ENCODE results near the gene FAU. TPM values are rescaled to one million over a fixed set of nuclear protein-coding genes. Genes with fewer than 3 reads are reported as not detected.
A peak's percentile ranks its signal among the peaks of the same experiment; 100 is the strongest.
"Not testable (repeated sequence)": the region's sequence is repeated elsewhere in the genome, so short reads cannot be mapped to it uniquely, and the experiment has no call there.

FAU gene
- total and polyA plus RNA-seq, 2 donors = 1,067 to 1,132 TPM

GRCh38 chr11:65127473-65128181 lies 5.7 kb upstream of the FAU start:
- Histone ChIP-seq H3K9me3 (ENCODE audit: control insufficient read depth in 2 of 2, insufficient read depth in 1 of 2, low read length in 1 of 2) (no peaks in the 10 kb centered on the region), H3K36me3 (ENCODE audit: control insufficient read depth in 2 of 2, insufficient read depth in 2 of 2, low read length in 1 of 2) (peaks cover 82 to 85% of the 10 kb centered on the region in 2 donors), H3K4me1 (ENCODE audit: control insufficient read depth in 2 of 2, insufficient read depth in 2 of 2, low read length in 2 of 2) (peaks cover 5 to 12% of the 10 kb centered on the region in 2 donors), H3K27me3 (ENCODE audit: control insufficient read depth in 2 of 2, insufficient read depth in 1 of 2, low read length in 1 of 2) (no peaks in the 10 kb centered on the region), H3K4me3 (ENCODE audit: low read length in 2 of 2) (no peak overlapping the region), H3K27ac (ENCODE audit: low read depth in 1 of 2, low read length in 1 of 2) (no peak overlapping the region)
- no peak for DNase-seq (ENCODE audit: low read depth in 6 of 9, low spot score in 9 of 9)
- WGBS = 97% methylated on average over 12 of the region's 12 CpGs

GRCh38 chr11:65126624-65127274 lies 4.8 kb upstream of the FAU start:
- Histone ChIP-seq H3K27ac (ENCODE audit: low read depth in 1 of 2, low read length in 1 of 2) (no peak overlapping the region), H3K4me3 (ENCODE audit: low read length in 2 of 2) (no peak overlapping the region), H3K36me3 (ENCODE audit: control insufficient read depth in 2 of 2, insufficient read depth in 2 of 2, low read length in 1 of 2) (peaks cover 73 to 76% of the 10 kb centered on the region in 2 donors), H3K27me3 (ENCODE audit: control insufficient read depth in 2 of 2, insufficient read depth in 1 of 2, low read length in 1 of 2) (no peaks in the 10 kb centered on the region), H3K4me1 (ENCODE audit: control insufficient read depth in 2 of 2, insufficient read depth in 2 of 2, low read length in 2 of 2) (peaks cover 5 to 10% of the 10 kb centered on the region in 2 donors), H3K9me3 (ENCODE audit: control insufficient read depth in 2 of 2, insufficient read depth in 1 of 2, low read length in 1 of 2) (no peaks in the 10 kb centered on the region)
- WGBS = 97% methylated on average over 6 of the region's 6 CpGs
- DNase-seq (ENCODE audit: low read depth in 6 of 9, low spot score in 9 of 9) = no peak

- Histone ChIP-seq H3K36me3 (ENCODE audit: control insufficient read depth in 2 of 2, insufficient read depth in 2 of 2, low read length in 1 of 2) (peaks cover 65 to 76% of the 10 kb centered on the region in 2 donors), H3K4me1 (ENCODE audit: control insufficient read depth in 2 of 2, insufficient read depth in 2 of 2, low read length in 2 of 2) (peaks cover 10 to 21% of the 10 kb centered on the region in 2 donors), H3K27me3 (ENCODE audit: control insufficient read depth in 2 of 2, insufficient read depth in 1 of 2, low read length in 1 of 2) (no peaks in the 10 kb centered on the region), H3K4me3 (ENCODE audit: low read length in 2 of 2) (no peak overlapping the region), H3K27ac (ENCODE audit: low read depth in 1 of 2, low read length in 1 of 2) (no peak overlapping the region), H3K9me3 (ENCODE audit: control insufficient read depth in 2 of 2, insufficient read depth in 1 of 2, low read length in 1 of 2) (no peaks in the 10 kb centered on the region)
- DNase-seq (ENCODE audit: low read depth in 6 of 9, low spot score in 9 of 9) = no peak
- 97% methylated on average over 12 of the region's 12 CpGs for WGBS
Measured at GRCh38 chr11:65125197-65126056, 3.5 kb upstream of the FAU start.

GRCh38 chr11:65124480-65125196 lies 2.7 kb upstream of the FAU start:
- Histone ChIP-seq H3K36me3 (ENCODE audit: control insufficient read depth in 2 of 2, insufficient read depth in 2 of 2, low read length in 1 of 2) (peaks cover 65 to 76% of the 10 kb centered on the region in 2 donors), H3K4me3 (ENCODE audit: low read length in 2 of 2) (no peak overlapping the region), H3K9me3 (ENCODE audit: control insufficient read depth in 2 of 2, insufficient read depth in 1 of 2, low read length in 1 of 2) (no peaks in the 10 kb centered on the region), H3K27me3 (ENCODE audit: control insufficient read depth in 2 of 2, insufficient read depth in 1 of 2, low read length in 1 of 2) (no peaks in the 10 kb centered on the region), H3K27ac (ENCODE audit: low read depth in 1 of 2, low read length in 1 of 2) (no peak overlapping the region), H3K4me1 (ENCODE audit: control insufficient read depth in 2 of 2, insufficient read depth in 2 of 2, low read length in 2 of 2) (peaks cover 10 to 24% of the 10 kb centered on the region in 2 donors)
- DNase-seq (ENCODE audit: low read depth in 6 of 9, low spot score in 9 of 9) = no peak
- 99% methylated on average over 5 of the region's 5 CpGs for WGBS

- 4% methylated on average over 22 of the region's 22 CpGs for WGBS
- H3K4me1 ChIP-seq (ENCODE audit: control insufficient read depth in 2 of 2, insufficient read depth in 2 of 2, low read length in 2 of 2) = peaks cover 14 to 31% of the 10 kb centered on the region in 2 donors
- H3K27ac ChIP-seq (ENCODE audit: low read depth in 1 of 2, low read length in 1 of 2) = peak overlapping the region; percentile 92 to 93
- H3K9me3 ChIP-seq (ENCODE audit: control insufficient read depth in 2 of 2, insufficient read depth in 1 of 2, low read length in 1 of 2) = peaks cover 0 to 3% of the 10 kb centered on the region in 2 donors
- DNase-seq (ENCODE audit: low read depth in 6 of 9, low spot score in 9 of 9) = no peak
- H3K36me3 ChIP-seq (ENCODE audit: control insufficient read depth in 2 of 2, insufficient read depth in 2 of 2, low read length in 1 of 2) = peaks cover 43 to 59% of the 10 kb centered on the region in 2 donors
- no peaks in the 10 kb centered on the region for H3K27me3 ChIP-seq (ENCODE audit: control insufficient read depth in 2 of 2, insufficient read depth in 1 of 2, low read length in 1 of 2)
- peak overlapping the region; percentile 71 to 81 for H3K4me3 ChIP-seq (ENCODE audit: low read length in 2 of 2)
Measured at GRCh38 chr11:65121447-65121864, 478 bp downstream of the FAU start.

GRCh38 chr11:65120831-65121230 lies 1.1 kb downstream of the FAU start:
- Histone ChIP-seq H3K9me3 (ENCODE audit: control insufficient read depth in 2 of 2, insufficient read depth in 1 of 2, low read length in 1 of 2) (peaks cover 0 to 3% of the 10 kb centered on the region in 2 donors), H3K27ac (ENCODE audit: low read depth in 1 of 2, low read length in 1 of 2) (peak overlapping the region in 1 of 2 donors; percentile 92), H3K36me3 (ENCODE audit: control insufficient read depth in 2 of 2, insufficient read depth in 2 of 2, low read length in 1 of 2) (peaks cover 38 to 59% of the 10 kb centered on the region in 2 donors), H3K27me3 (ENCODE audit: control insufficient read depth in 2 of 2, insufficient read depth in 1 of 2, low read length in 1 of 2) (no peaks in the 10 kb centered on the region), H3K4me1 (ENCODE audit: control insufficient read depth in 2 of 2, insufficient read depth in 2 of 2, low read length in 2 of 2) (peaks cover 17 to 38% of the 10 kb centered on the region in 2 donors), H3K4me3 (ENCODE audit: low read length in 2 of 2) (peak overlapping the region; percentile 71 to 81)
- DNase-seq (ENCODE audit: low read depth in 6 of 9, low spot score in 9 of 9) = no peak
- WGBS = 96% methylated on average over 3 of the region's 3 CpGs

GRCh38 chr11:65119670-65119995 lies 2.3 kb downstream of the FAU start:
- peaks cover 0 to 3% of the 10 kb centered on the region in 2 donors for H3K9me3 ChIP-seq (ENCODE audit: control insufficient read depth in 2 of 2, insufficient read depth in 1 of 2, low read length in 1 of 2)
- DNase-seq (ENCODE audit: low read depth in 6 of 9, low spot score in 9 of 9) = no peak
- H3K36me3 ChIP-seq (ENCODE audit: control insufficient read depth in 2 of 2, insufficient read depth in 2 of 2, low read length in 1 of 2) = peaks cover 35 to 52% of the 10 kb centered on the region in 2 donors
- no peak overlapping the region for H3K4me3 ChIP-seq (ENCODE audit: low read length in 2 of 2)
- H3K4me1 ChIP-seq (ENCODE audit: control insufficient read depth in 2 of 2, insufficient read depth in 2 of 2, low read length in 2 of 2) = peaks cover 17 to 45% of the 10 kb centered on the region in 2 donors
- H3K27ac ChIP-seq (ENCODE audit: low read depth in 1 of 2, low read length in 1 of 2) = no peak overlapping the region
- H3K27me3 ChIP-seq (ENCODE audit: control insufficient read depth in 2 of 2, insufficient read depth in 1 of 2, low read length in 1 of 2) = no peaks in the 10 kb centered on the region

- H3K36me3 ChIP-seq (ENCODE audit: control insufficient read depth in 2 of 2, insufficient read depth in 2 of 2, low read length in 1 of 2) = peaks cover 30 to 46% of the 10 kb centered on the region in 2 donors
- not testable (repeated sequence) for H3K27ac ChIP-seq (ENCODE audit: low read depth in 1 of 2, low read length in 1 of 2); DNase-seq (ENCODE audit: low read depth in 6 of 9, low spot score in 9 of 9); H3K27me3 ChIP-seq (ENCODE audit: control insufficient read depth in 2 of 2, insufficient read depth in 1 of 2, low read length in 1 of 2); H3K9me3 ChIP-seq (ENCODE audit: control insufficient read depth in 2 of 2, insufficient read depth in 1 of 2, low read length in 1 of 2); H3K4me3 ChIP-seq (ENCODE audit: low read length in 2 of 2)
- H3K4me1 ChIP-seq (ENCODE audit: control insufficient read depth in 2 of 2, insufficient read depth in 2 of 2, low read length in 2 of 2) = peaks cover 17 to 45% of the 10 kb centered on the region in 2 donors
- 98% methylated on average over 18 of the region's 18 CpGs for WGBS
Measured at GRCh38 chr11:65118891-65119669, 2.9 kb downstream of the FAU start.
